WTC11 (cell line): ENCODE results near the gene PLK1. TPM values are rescaled to one million over a fixed set of nuclear protein-coding genes. Genes with fewer than 3 reads are reported as not detected.

Experiments used
- ATAC-seq: fragments of 200-7000 bp; cut with Tn5 transposase; 2 replicates; pipeline ENCODE4 v1.10.0; 2021; ENCODE audit warnings: mild to moderate bottlenecking, moderate library complexity
- CTCF ChIA-PET: fragments of 300-600 bp; sonication (Branson Sonifier 250); formaldehyde crosslinking; loops from one replicate; lab custom pipeline; 2021; ENCODE audit warnings: antibody characterized with exemption; lab: Charles Lee
- POLR2A ChIA-PET: fragments of 350-600 bp; sonication (Branson Sonifier 250); formaldehyde crosslinking; loops from one replicate; lab custom pipeline; 2021; ENCODE audit warnings: antibody characterized with exemption; lab: Charles Lee
- DNase-seq: peaks from one replicate; pipeline ENCODE4 v3.0.0; 2021; ENCODE audit warnings: low spot score
- H3K27ac Mint-ChIP-seq: 2 replicates; pipeline ENCODE4 v1.8.0; 2021; ENCODE audit warnings: mixed read lengths
- H3K27me3 Mint-ChIP-seq: 2 replicates; pipeline ENCODE4 v1.8.0; 2021; ENCODE audit warnings: low read depth, mild to moderate bottlenecking, moderate library complexity, mixed read lengths
- H3K36me3 Mint-ChIP-seq: 2 replicates; pipeline ENCODE4 v1.8.0; 2021; ENCODE audit warnings: mixed read lengths
- H3K4me1 Mint-ChIP-seq: 2 replicates; pipeline ENCODE4 v1.8.0; 2022; ENCODE audit warnings: mixed read lengths
- H3K4me3 Mint-ChIP-seq: 2 replicates; pipeline ENCODE4 v1.8.0; 2021; ENCODE audit warnings: mild to moderate bottlenecking, moderate library complexity, mixed read lengths
- H3K9me3 Mint-ChIP-seq: 2 replicates; pipeline ENCODE4 v1.8.0; 2021; ENCODE audit warnings: mixed read lengths
- ARID4B ChIP-seq: sonication (generic); formaldehyde crosslinking; IDR thresholded peaks from 2 replicates; pipeline ENCODE4 v1.8.0; 2023; ENCODE audit warnings: missing genetic modification reagents, mild to moderate bottlenecking, borderline replicate concordance
- CREB1 ChIP-seq: sonication (generic); formaldehyde crosslinking; IDR thresholded peaks from 2 replicates; pipeline ENCODE4 v1.8.0; 2023; ENCODE audit warnings: mild to moderate bottlenecking, missing genetic modification reagents
- CREM ChIP-seq: sonication (generic); formaldehyde crosslinking; IDR thresholded peaks from 2 replicates; pipeline ENCODE4 v1.8.1; 2022; ENCODE audit warnings: mild to moderate bottlenecking, missing genetic modification reagents, moderate library complexity
- E2F1 ChIP-seq: sonication (generic); formaldehyde crosslinking; IDR thresholded peaks from 2 replicates; pipeline ENCODE4 v1.8.0; 2022; ENCODE audit warnings: mild to moderate bottlenecking, missing genetic modification reagents
- ERG ChIP-seq: fragments of 250-450 bp; sonication (Bioruptor Pico); IDR thresholded peaks from 2 replicates; pipeline ENCODE4 v1.8.0; 2021; ENCODE audit warnings: mild to moderate bottlenecking
- GTF2I ChIP-seq: fragments of 250-450 bp; sonication (Bioruptor Pico); conservative IDR thresholded peaks from 2 replicates; pipeline ENCODE4 v1.4.0; 2021; ENCODE audit warnings: mild to moderate bottlenecking
- IRF1 ChIP-seq: sonication (generic); formaldehyde crosslinking; IDR thresholded peaks from 2 replicates; pipeline ENCODE4 v1.8.0; 2023; ENCODE audit warnings: missing genetic modification reagents
- IRF2 ChIP-seq: sonication (generic); formaldehyde crosslinking; IDR thresholded peaks from 2 replicates; pipeline ENCODE4 v1.8.0; 2022; ENCODE audit warnings: low read depth, missing genetic modification reagents, borderline replicate concordance
- MLX ChIP-seq: sonication (generic); formaldehyde crosslinking; IDR thresholded peaks from 2 replicates; pipeline ENCODE4 v1.8.1; 2023; ENCODE audit warnings: mild to moderate bottlenecking, missing genetic modification reagents, moderate library complexity
- NFE2L1 ChIP-seq: sonication (generic); formaldehyde crosslinking; IDR thresholded peaks from 2 replicates; pipeline ENCODE4 v1.8.1; 2023; ENCODE audit warnings: missing genetic modification reagents
- NR1H2 ChIP-seq: sonication (generic); formaldehyde crosslinking; IDR thresholded peaks from 2 replicates; pipeline ENCODE4 v1.9.0; 2021; ENCODE audit warnings: mild to moderate bottlenecking, moderate library complexity, missing genetic modification reagents
- OVOL2 ChIP-seq: fragments of 250-450 bp; sonication (Bioruptor Pico); IDR thresholded peaks from 2 replicates; pipeline ENCODE4 v1.9.0; 2021; ENCODE audit warnings: mild to moderate bottlenecking, borderline replicate concordance
- PRDM15 ChIP-seq: sonication (generic); formaldehyde crosslinking; IDR thresholded peaks from 2 replicates; pipeline ENCODE4 v1.8.0; 2022; ENCODE audit warnings: missing genetic modification reagents
- PREB ChIP-seq: sonication (generic); formaldehyde crosslinking; IDR thresholded peaks from 2 replicates; pipeline ENCODE4 v1.8.1; 2022; ENCODE audit warnings: mild to moderate bottlenecking, missing genetic modification reagents, moderate library complexity, borderline replicate concordance
- PRRX2 ChIP-seq: fragments of 250-450 bp; sonication (Bioruptor Pico); IDR thresholded peaks from 2 replicates; pipeline ENCODE4 v1.8.0; 2021; ENCODE audit warnings: mild to moderate bottlenecking
- RELA ChIP-seq: sonication (generic); formaldehyde crosslinking; IDR thresholded peaks from 2 replicates; pipeline ENCODE4 v1.8.1; 2022; ENCODE audit warnings: missing genetic modification reagents, mild to moderate bottlenecking, borderline replicate concordance
- ZBTB21 ChIP-seq: sonication (generic); formaldehyde crosslinking; IDR thresholded peaks from 2 replicates; pipeline ENCODE4 v1.8.1; 2023; ENCODE audit warnings: mild to moderate bottlenecking, missing genetic modification reagents, borderline replicate concordance
- ZBTB43 ChIP-seq: sonication (generic); formaldehyde crosslinking; IDR thresholded peaks from 2 replicates; pipeline ENCODE4 v1.8.1; 2023; ENCODE audit warnings: mild to moderate bottlenecking, missing genetic modification reagents
- ZNF423 ChIP-seq: fragments of 250-450 bp; sonication (Bioruptor Pico); IDR thresholded peaks from 2 replicates; pipeline ENCODE4 v2.1.2; 2022; ENCODE audit warnings: mild to moderate bottlenecking, moderate library complexity
- ZNF512 ChIP-seq: sonication (generic); formaldehyde crosslinking; IDR thresholded peaks from 2 replicates; pipeline ENCODE4 v1.8.1; 2022; ENCODE audit warnings: missing genetic modification reagents, borderline replicate concordance
- total RNA-seq: library from RNA; stranded (reverse); gene quantifications from 3 replicates; pipeline ENCODE4 v1.2.3, GENCODE V29; 2021

Gene PLK1
- total RNA-seq, 1 experiment from 2014 or later = 167 TPM

- Mint-ChIP-seq H3K9me3 (no peaks in the 10 kb centered on the region), H3K36me3 (peaks cover 45% of the 10 kb centered on the region)
- CTCF ChIA-PET = no interaction called here
Observed at GRCh38 chr16:23668873-23669272, 9.8 kb upstream of the PLK1 start.

More at GRCh38 chr16:23668873-23669272, 9.8 kb upstream of the PLK1 start:
- Mint-ChIP-seq H3K4me1 (no peaks in the 10 kb centered on the region), H3K27ac (no peak overlapping the region), H3K4me3 (no peak overlapping the region), H3K27me3 (no peaks in the 10 kb centered on the region)
- ATAC-seq (no peak), DNase-seq (no peak)
- POLR2A ChIA-PET = no interaction called here
- no peak for TF ChIP-seq OVOL2
- TF ChIP-seq MLX (CRISPR knock-in tag) = no peak
- no peak for TF ChIP-seq ERG
- TF ChIP-seq CREB1 (CRISPR knock-in tag) = no peak
- no peak for TF ChIP-seq NR1H2 (CRISPR knock-in tag)
- TF ChIP-seq E2F1 (CRISPR knock-in tag) = no peak
- no peak for TF ChIP-seq PREB (CRISPR knock-in tag)
- TF ChIP-seq ARID4B (CRISPR knock-in tag) = no peak
- no peak for TF ChIP-seq IRF1
- TF ChIP-seq NFE2L1 (CRISPR knock-in tag) = no peak
- no peak for TF ChIP-seq GTF2I (CRISPR knock-in tag)
- no peak for TF ChIP-seq ZBTB43 (CRISPR knock-in tag)
- TF ChIP-seq ZNF512 (CRISPR knock-in tag) = no peak
- TF ChIP-seq RELA (CRISPR knock-in tag) = no peak
- TF ChIP-seq CREM (CRISPR knock-in tag) = no peak
- no peak for TF ChIP-seq ZNF423 (CRISPR knock-in tag)
- no peak for TF ChIP-seq PRDM15 (CRISPR knock-in tag)
- no peak for TF ChIP-seq PRRX2 (CRISPR knock-in tag)
- TF ChIP-seq IRF2 (CRISPR knock-in tag) = no peak
- no peak for TF ChIP-seq ZBTB21 (CRISPR knock-in tag)
- TF ChIP-seq, all 79 proteins: peak for 0
